ENCODE data around the gene RGS3.
"Not testable (repeated sequence)": the region's sequence is repeated elsewhere in the genome, so short reads cannot be mapped to it uniquely, and the experiment has no call there.

Gene RGS3

GRCh38 chr9:113532809-113533190 lies 69.3 kb downstream of the RGS3 start:
- no peak for DNase-seq

DNA sequence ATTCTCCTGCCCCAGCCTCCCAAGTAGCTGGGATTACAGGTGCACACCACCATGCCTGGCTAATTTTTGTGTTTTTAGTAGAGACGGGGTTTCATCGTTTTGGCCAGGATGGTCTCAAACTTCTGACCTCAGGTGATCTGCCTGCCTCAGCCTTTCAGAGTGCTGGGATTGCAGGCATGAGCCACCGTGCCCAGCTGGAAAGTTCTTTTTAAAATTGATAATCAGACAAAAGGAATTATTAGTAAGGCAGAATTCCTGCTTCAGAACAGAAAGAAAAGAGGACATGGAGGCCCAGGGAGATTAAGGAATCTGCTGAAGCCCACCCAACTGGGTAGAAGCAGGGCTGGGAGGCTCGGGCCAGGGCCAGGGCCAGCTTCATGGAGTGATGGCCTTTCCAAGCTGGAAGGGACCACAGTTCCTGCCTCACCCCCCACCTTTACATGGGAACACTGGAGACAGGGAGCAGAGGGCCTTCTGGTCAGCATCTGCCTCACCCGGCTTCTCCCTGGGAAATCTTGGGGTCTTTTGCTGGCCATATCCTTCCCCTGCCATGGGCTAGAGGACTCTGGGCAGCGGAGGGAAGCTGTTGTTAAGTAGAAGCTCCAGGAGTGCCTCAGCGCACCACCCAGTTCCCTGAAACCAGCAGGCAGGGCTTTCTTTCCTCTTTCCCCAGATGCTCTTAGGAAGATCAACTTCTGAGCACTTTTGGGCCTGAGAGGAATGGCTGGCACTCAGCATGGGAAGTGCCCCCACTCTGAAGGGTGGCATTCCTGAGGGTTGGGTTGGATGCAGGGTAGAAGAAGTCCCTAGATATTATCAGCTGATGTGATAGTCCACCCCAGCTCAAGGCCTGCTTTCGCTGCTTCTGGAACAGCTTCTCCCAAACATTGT lies 70.1 kb downstream of the RGS3 start:
- DNase-seq = no peak

- DNase-seq = no peak
Observed at GRCh38 chr9:113535756-113536155, 72.2 kb downstream of the RGS3 start.

- no peak for DNase-seq
Observed at GRCh38 chr9:113536166-113536482, 72.6 kb downstream of the RGS3 start.

DNA sequence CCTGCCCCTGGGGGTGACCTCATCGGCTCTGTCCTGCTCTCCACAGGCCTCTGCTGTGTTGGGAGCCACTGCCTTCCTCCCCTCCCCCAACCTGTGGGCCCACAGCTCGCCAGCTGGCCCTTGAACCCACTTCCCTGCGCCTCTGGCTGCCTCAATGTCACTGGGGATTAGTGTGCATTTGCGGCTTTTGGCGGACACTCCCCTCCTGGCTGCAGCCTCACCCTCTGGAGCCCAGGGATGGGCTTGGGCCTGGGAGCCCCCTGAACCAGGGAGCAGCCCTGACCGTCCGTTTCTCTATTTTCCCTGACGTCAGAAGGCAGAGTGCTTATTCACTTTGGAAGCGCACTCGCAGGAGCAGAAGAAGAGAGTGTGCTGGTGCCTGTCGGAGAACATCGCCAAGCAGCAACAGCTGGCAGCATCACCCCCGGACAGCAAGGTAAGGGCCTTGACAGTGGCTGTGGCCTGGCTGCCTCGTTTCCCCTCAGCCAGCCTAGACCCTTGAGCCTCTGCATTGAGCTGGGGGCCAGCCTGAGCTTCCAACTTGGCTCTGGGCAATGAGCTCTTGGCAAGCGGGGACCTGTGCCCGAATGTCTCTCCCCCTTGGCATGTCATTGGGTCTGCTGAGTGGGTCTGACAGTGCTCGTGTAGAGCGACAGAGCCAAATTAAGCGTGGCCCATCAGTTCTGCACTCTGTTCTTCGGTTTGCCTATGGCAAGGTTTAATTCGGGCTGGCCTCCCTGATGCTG lies 73.1 kb downstream of the RGS3 start:
- DNase-seq = no peak

DNA sequence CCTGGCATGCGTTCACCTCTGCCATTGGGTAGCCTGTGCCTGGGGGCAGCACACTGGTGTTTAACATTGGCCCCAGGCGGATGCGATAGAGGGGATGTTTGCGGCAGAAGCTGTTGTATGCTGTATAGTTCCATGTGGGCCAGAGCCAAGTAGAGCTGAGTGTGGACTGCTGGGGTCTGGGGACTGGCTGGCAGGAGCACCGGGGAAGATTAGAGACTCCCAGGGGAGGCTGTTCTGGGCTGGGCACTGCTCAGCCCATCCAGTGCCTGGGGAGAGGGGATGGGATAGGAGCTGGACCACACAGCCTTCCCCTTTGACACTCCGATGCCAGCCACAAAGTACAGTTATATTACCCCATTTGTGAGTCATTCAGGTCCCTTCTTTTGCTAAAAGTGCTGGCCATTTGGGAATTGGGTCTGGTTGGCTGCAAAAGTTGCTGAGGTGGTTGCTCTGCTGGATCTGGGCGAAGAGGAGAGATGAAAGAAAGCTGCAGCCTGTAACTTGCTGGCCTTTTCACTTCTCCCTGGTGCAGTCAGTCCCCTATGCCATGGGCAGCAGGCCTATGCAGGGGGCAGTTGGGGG lies 73.8 kb downstream of the RGS3 start:
- no peak for DNase-seq

GRCh38 chr9:113538131-113538530 lies 74.6 kb downstream of the RGS3 start:
- DNase-seq = no peak

- no peak for DNase-seq
Observed at GRCh38 chr9:113538701-113539430, 75.3 kb downstream of the RGS3 start.

GRCh38 chr9:113540466-113540865 lies 76.9 kb downstream of the RGS3 start:
- no peak for DNase-seq

GRCh38 chr9:113541019-113541900 lies 77.7 kb downstream of the RGS3 start:
- DNase-seq = no peak

DNA sequence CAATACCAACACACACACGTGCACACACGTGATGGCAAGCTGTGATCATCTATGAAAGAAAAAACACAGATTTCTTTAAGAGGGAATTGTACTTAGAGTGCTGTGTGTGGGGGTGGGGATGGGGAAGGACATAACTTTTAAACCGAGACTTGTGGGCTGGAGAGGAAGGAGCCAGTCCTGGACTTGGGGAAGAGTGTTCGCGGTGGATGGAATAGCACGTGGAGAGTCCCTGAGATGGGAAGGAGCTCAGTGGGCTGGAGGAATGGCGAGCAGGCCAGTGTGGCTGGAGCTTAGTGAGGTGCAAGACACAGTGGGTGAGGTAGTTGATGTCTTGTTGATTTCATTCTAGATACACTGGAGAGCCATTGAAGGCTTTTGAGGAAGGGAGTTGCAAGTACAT lies 78.5 kb downstream of the RGS3 start:
- no peak for DNase-seq

GRCh38 chr9:113542741-113543140 lies 79.2 kb downstream of the RGS3 start:
- no peak for DNase-seq

DNA sequence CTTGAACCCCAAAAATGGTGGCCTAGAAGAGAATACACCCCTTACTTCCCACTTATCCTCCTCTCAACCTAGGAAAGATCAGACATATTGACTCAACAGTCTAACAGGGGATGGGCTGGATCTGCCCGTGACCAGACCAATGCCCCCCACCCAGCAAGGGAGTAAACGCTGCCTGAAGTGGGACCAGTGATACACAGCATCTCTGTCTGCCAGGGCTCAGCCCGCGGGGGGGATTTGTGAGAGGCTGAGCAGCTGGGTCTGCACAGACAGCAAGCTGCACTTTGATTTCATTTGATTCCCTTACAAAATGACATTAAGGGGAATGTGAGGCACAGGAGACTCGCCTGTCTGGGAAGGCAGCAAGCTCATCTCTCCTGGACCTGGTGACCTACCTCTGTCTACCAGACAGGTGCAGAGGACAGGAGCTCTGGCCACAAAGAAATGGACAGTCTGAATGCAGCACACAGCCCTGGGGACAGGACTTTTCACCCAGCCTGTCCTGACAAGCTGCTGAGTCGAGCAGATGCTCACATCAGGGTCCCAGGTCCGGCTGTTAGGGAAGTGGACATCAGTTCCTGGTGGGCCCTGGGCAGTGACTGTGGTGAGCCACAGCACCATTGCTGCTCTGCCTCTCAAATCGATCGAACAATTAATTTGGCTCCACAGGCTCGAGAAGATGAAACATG lies 79.9 kb downstream of the RGS3 start:
- DNase-seq = no peak

- DNase-seq = no peak
Observed at GRCh38 chr9:113543982-113544303, 80.4 kb downstream of the RGS3 start.

GRCh38 chr9:113545068-113545467 lies 81.5 kb downstream of the RGS3 start:
- DNase-seq = no peak

- DNase-seq = no peak
Observed at GRCh38 chr9:113546566-113546965, 83.0 kb downstream of the RGS3 start.

DNA sequence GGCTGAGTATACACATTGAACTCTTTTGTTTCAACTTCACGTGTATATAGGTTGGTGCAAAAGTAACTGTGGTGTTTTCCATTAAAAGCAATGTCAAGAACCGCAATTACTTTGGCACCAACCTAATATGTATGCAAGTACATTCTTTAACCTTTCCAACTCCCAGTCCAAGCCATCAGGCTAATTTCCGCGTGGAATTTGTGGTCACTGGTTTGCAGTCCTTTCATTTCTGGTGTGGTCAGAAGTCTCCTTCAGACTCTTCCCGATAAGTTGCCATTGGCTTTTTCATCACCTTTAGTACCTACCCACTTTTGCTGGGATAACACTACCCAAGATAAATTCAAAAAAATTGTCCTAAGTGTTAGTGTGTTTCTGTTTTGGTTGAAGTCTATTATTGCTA lies 84.0 kb downstream of the RGS3 start:
- no peak for DNase-seq

- peak; percentile 17 for DNase-seq
Observed at GRCh38 chr9:113548221-113549041, 84.9 kb downstream of the RGS3 start.

DNA sequence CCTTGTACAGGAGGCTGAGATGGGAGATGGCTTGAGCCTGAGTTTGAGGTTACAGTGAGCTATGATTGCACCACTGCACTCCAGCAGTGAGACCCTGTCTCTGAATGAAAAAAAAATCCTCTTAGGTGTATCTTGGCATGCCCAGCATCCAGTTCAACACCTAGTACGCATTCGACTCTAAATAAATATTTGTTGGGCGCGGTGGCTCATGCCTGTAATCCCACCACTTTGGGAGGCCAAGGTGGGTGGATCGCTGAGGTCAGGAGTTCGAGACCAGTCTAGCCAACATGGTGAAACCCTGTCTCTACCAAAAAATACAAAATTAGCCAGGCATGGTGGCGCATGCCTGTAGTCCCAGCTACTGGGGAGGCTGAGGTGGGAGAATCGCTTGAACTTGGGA lies 86.4 kb downstream of the RGS3 start:
- DNase-seq = not testable (repeated sequence)

DNA sequence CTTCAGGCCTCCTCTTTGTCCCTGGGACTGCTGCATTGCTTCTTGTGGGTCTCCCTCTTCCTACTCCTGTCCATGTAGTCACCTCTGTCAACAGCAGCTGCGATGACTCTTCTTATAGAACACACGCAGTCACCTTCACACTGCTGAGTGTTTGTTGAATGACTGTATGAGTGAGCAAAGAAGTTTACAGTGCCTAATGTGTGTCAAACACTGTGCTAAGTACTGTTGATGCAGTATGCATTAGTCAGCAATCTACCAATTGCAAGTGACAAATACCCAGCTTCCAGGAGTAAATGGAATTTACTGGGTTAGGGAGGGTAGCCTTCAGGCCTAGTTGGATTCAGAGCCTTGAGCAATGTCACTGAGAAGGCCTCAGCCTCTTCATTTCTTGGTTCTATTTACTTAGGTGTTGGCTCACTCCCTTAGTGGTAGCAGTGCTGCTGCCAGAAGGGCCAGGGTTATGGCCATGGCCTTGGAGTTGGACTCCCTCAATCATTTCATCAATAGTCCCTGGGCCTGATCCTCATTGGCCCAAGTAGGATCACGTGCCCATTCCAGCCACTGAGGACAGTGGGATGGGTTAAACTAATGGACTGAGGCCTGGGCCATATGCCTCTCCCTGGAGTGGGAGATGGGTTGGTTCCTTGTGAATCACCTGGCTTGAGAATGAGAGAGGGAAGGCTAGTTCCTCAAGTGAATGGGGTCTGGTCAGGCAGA lies 93.5 kb downstream of the RGS3 start:
- no peak for DNase-seq

All from stimulated activated CD4-positive, alpha-beta T cell treated with anti-CD3 and anti-CD28 coated beads, Interleukin-12 subunit alpha, Interleukin-12 subunit beta, amount 100 ng/mL, for 4 hours (primary cell).